Activated T-helper 1 cell treated with anti-CD3 and anti-CD28 coated beads, Interleukin-12 subunit alpha, Interleukin-12 subunit beta, Interleukin-2, Interleukin-4 antibody, amounts not matched to agents 30 ng/mL and 10 ng/mL and 1 ng/mL, durations not matched to agents 14 hours and 24 hours and 36 hours (primary cell): ENCODE results near the gene PSMB5. TPM values are rescaled to one million over a fixed set of nuclear protein-coding genes. Genes with fewer than 3 reads are reported as not detected.

Experiments
- DNase-seq: peaks from one replicate; pipeline ENCODE4 v3.0.0; 2021; ENCODE audit warnings: low spot score
- H3K27ac Mint-ChIP-seq: one replicate; pipeline ENCODE4 v1.8.0; 2021; ENCODE audit warnings: mild to moderate bottlenecking, mixed read lengths
- H3K27me3 Mint-ChIP-seq: one replicate; pipeline ENCODE4 v1.8.0; 2022; ENCODE audit warnings: mild to moderate bottlenecking, moderate library complexity, mixed read lengths; ENCODE audit not compliant: insufficient read depth
- H3K36me3 Mint-ChIP-seq: one replicate; pipeline ENCODE4 v1.8.0; 2021; ENCODE audit warnings: low read depth, mixed read lengths
- H3K4me1 Mint-ChIP-seq: one replicate; pipeline ENCODE4 v1.8.0; 2021; ENCODE audit warnings: low read depth, mixed read lengths
- H3K4me3 Mint-ChIP-seq: one replicate; pipeline ENCODE4 v1.8.0; 2021; ENCODE audit warnings: mild to moderate bottlenecking, moderate library complexity, mixed read lengths
- H3K9me3 Mint-ChIP-seq: one replicate; pipeline ENCODE4 v1.8.0; 2021; ENCODE audit warnings: mixed read lengths
- intact Hi-C: fragments of 100-400 bp; cut with micrococcal nuclease; formaldehyde crosslinking; loops from one replicate; pipeline ENCODE4 v1.15.1; 2024
- total RNA-seq: library from RNA; stranded (reverse); gene quantifications from 2 replicates; pipeline ENCODE4 v1.2.3, GENCODE V29; 2022

PSMB5 gene
- total RNA-seq, 1 donor from 2014 or later = 148 TPM

DNA sequence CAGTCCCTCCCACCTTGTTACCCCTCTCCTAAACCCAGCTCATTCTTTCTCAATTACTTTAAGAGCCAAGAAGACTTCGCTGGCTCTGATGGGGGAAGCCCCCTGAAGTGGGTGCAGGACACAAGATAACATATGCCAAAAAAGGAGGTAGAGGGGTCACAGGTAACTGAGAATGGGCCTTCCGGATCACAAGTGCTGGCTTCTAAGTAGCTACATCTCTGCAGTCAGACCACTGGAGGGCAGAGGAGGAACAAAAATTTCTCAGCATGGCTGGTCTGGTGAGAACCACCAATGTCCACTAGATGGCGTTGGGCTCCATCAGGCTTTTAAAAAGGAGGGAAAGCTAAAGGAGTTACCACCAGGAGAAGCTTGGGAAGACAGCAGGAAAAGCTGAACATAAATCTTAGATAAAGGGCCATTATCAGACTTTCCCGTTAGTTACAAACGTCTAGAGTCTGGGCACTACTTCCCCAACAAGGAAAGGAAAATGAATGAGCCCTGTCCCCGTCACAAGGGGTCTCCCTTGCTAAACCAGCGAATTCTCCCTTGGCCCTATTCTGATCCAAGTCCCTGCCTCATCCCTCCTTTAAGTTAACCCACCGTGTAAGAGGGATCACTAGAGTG lies 34.2 kb upstream of the PSMB5 start:
- intact Hi-C loops = loop anchor here (1.0 to 2.0 kb wide), 3 partner anchors 118 to 232 kb away; partner anchors contain the start of gene PRMT5

GRCh38 chr14:23067847-23068788 lies 33.4 kb upstream of the PSMB5 start:
- intact Hi-C loops = loop anchor here (2.0 kb wide), 1 partner anchor 119 kb away; no protein-coding TSS in a partner anchor
- Mint-ChIP-seq H3K36me3 (peaks cover 50% of the 10 kb centered on the region), H3K27ac (peak overlapping the region; percentile 53), H3K27me3 (no peaks in the 10 kb centered on the region), H3K4me1 (peaks cover 42% of the 10 kb centered on the region), H3K9me3 (no peaks in the 10 kb centered on the region), H3K4me3 (no peak overlapping the region)
- no peak for DNase-seq

More for the DNA sequence above, 34.2 kb upstream of the PSMB5 start:
- H3K4me1 Mint-ChIP-seq = peaks cover 42% of the 10 kb centered on the region
- H3K4me3 Mint-ChIP-seq = peak overlapping the region; percentile 74
- DNase-seq = peak; percentile 65
- H3K27me3 Mint-ChIP-seq = no peaks in the 10 kb centered on the region
- peaks cover 43% of the 10 kb centered on the region for H3K36me3 Mint-ChIP-seq
- no peaks in the 10 kb centered on the region for H3K9me3 Mint-ChIP-seq
- H3K27ac Mint-ChIP-seq = peak overlapping the region; percentile 53

- intact Hi-C loops = no loop called here
- Mint-ChIP-seq H3K27me3 (no peaks in the 10 kb centered on the region), H3K4me3 (no peak overlapping the region), H3K4me1 (peaks cover 32% of the 10 kb centered on the region), H3K36me3 (peaks cover 55% of the 10 kb centered on the region), H3K9me3 (no peaks in the 10 kb centered on the region), H3K27ac (no peak overlapping the region)
- DNase-seq = no peak
Observed at GRCh38 chr14:23066855-23067744, 32.4 kb upstream of the PSMB5 start.

DNA sequence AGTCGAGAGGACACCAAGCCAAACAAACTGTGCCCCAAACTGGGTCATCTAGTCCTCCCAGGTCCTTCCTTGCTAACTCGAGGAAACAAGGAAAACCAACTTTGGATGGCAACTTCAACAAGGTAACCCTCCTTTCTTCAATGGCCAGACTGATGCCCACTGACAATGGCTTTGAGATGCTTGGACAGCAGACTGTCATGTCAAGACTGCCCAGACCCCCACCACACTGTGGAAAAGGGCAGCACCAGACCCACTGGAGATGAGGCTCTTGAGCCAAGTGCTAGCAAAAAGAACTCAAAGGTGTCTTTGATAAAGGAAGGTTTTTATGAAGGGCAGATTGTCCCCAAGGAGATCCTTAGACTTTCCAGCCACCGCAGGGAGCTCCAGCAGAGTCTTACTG lies 31.7 kb upstream of the PSMB5 start:
- no peak for DNase-seq
- no peak overlapping the region for H3K27ac Mint-ChIP-seq
- H3K4me1 Mint-ChIP-seq = peaks cover 25% of the 10 kb centered on the region
- H3K4me3 Mint-ChIP-seq = no peak overlapping the region
- no peaks in the 10 kb centered on the region for H3K9me3 Mint-ChIP-seq
- no peaks in the 10 kb centered on the region for H3K27me3 Mint-ChIP-seq
- peaks cover 50% of the 10 kb centered on the region for H3K36me3 Mint-ChIP-seq
- intact Hi-C loops = no loop called here

DNA sequence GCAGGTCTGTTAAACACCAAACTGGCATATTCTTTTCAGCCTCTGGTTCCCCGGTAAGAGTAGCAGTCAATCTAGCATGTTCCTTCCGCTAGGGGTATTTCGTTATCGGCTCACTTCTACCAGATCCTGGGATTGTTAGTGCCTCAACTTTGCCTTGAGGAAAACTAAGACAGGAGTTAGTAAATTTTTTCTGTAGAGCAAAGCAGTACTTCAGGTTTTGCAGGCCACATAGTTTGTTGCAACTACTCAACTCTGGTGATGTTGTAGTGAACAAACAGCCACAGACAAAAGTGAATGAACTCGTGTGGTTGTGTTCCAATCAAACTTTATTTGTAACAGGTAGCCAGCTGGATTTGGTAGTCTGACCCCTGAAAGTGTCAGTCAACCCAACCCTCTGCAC lies 28.9 kb upstream of the PSMB5 start:
- intact Hi-C loops = no loop called here
- H3K27ac Mint-ChIP-seq = peak overlapping the region; percentile 42

GRCh38 chr14:23062002-23062401 lies 27.3 kb upstream of the PSMB5 start:
- no peak for DNase-seq
- H3K9me3 Mint-ChIP-seq = no peaks in the 10 kb centered on the region
- H3K4me3 Mint-ChIP-seq = no peak overlapping the region
- peaks cover 14% of the 10 kb centered on the region for H3K4me1 Mint-ChIP-seq
- H3K27me3 Mint-ChIP-seq = peaks cover under 1% of the 10 kb centered on the region
- intact Hi-C loops = no loop called here
- peaks cover 55% of the 10 kb centered on the region for H3K36me3 Mint-ChIP-seq
- H3K27ac Mint-ChIP-seq = no peak overlapping the region

More for the DNA sequence above, 28.9 kb upstream of the PSMB5 start:
- peaks cover 10% of the 10 kb centered on the region for H3K4me1 Mint-ChIP-seq
- DNase-seq = no peak
- H3K9me3 Mint-ChIP-seq = no peaks in the 10 kb centered on the region
- H3K36me3 Mint-ChIP-seq = peaks cover 55% of the 10 kb centered on the region
- H3K27me3 Mint-ChIP-seq = no peaks in the 10 kb centered on the region
- H3K4me3 Mint-ChIP-seq = no peak overlapping the region

GRCh38 chr14:23060536-23061260 lies 26.0 kb upstream of the PSMB5 start:
- H3K27me3 Mint-ChIP-seq = peaks cover 8% of the 10 kb centered on the region
- no peak overlapping the region for H3K27ac Mint-ChIP-seq
- H3K36me3 Mint-ChIP-seq = peaks cover 45% of the 10 kb centered on the region
- no peaks in the 10 kb centered on the region for H3K9me3 Mint-ChIP-seq
- no peak overlapping the region for H3K4me3 Mint-ChIP-seq
- DNase-seq = no peak
- intact Hi-C loops = no loop called here
- peaks cover 23% of the 10 kb centered on the region for H3K4me1 Mint-ChIP-seq

DNA sequence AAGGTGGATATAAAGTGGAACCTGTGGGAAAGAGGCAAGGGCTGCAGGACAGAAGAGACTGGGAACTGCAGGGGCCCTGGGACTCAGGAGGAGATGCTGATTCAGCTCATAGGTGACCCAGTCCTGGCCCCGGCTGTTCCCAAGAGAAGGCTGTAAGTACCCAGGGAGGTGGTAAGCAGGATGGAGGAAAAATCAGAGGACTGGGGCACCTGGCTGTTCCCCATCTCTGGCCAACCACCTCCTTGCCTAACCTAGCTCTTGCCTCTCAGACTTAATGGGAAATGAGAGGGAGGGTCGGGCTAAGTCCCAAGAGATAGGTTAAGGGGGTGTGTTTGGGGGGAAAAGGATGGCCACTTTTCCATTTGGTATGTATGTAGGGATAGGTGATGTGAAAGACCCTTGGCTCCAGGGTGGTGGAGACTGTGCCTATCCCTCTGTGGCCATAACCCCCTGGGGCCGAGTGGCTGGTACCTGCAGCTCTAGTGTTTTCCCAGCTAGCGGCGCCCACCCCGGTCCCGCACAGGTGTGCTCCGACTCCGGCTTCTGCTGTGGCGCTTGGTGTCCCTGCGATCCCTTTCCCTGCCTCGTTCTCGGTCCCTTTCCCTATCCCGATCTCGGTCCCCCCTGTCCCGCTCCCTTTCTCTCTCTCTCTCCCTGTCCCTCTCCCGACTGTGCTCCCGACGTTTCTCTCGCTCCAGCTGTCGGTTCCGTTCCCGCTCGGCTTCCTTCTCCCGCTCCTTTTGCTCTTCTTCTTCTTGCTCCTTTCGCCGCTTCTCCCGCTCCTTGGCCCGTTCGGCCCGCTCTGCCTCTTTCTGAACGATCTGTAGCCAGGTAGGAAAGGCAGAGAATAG lies 24.2 kb upstream of the PSMB5 start:
- Mint-ChIP-seq H3K36me3 (peaks cover 36% of the 10 kb centered on the region), H3K27me3 (peaks cover 8% of the 10 kb centered on the region), H3K4me1 (peaks cover 21% of the 10 kb centered on the region), H3K9me3 (no peaks in the 10 kb centered on the region), H3K4me3 (no peak overlapping the region), H3K27ac (peak overlapping the region; percentile 47)
- no peak for DNase-seq
- intact Hi-C loops = loop anchor here (1.0 to 5.0 kb wide), 7 partner anchors 12 to 487 kb away; no protein-coding TSS in a partner anchor

- peaks cover 8% of the 10 kb centered on the region for H3K27me3 Mint-ChIP-seq
- peaks cover 28% of the 10 kb centered on the region for H3K36me3 Mint-ChIP-seq
- intact Hi-C loops = loop anchor here (1.0 to 5.0 kb wide), 8 partner anchors 13 to 486 kb away; no protein-coding TSS in a partner anchor
- H3K9me3 Mint-ChIP-seq = no peaks in the 10 kb centered on the region
- peak; percentile 75 for DNase-seq
- H3K4me3 Mint-ChIP-seq = peak overlapping the region; percentile 86
- H3K4me1 Mint-ChIP-seq = peaks cover 21% of the 10 kb centered on the region
- H3K27ac Mint-ChIP-seq = no peak overlapping the region
Observed at GRCh38 chr14:23057757-23058653, 23.3 kb upstream of the PSMB5 start.

GRCh38 chr14:23056956-23057756 lies 22.5 kb upstream of the PSMB5 start, which contains the start of gene CDH24:
TSS of gene CDH24 (minus strand) at chr14:23057520. CDS start at chr14:23055733, 1,787 bp downstream.
- Mint-ChIP-seq H3K27ac (peak within 1 kb of the TSS; percentile 64), H3K27me3 (peaks cover 8% of the 10 kb centered on the region), H3K36me3 (peaks cover 19% of the 10 kb centered on the region), H3K9me3 (no peaks in the 10 kb centered on the region), H3K4me3 (peak within 1 kb of the TSS; percentile 86), H3K4me1 (peaks cover 21% of the 10 kb centered on the region)
- intact Hi-C loops = loop anchor here (1.0 to 5.0 kb wide), 3 partner anchors 23 to 485 kb away; partner anchors contain the start of gene PSMB5
- DNase-seq = peak; percentile 73
